HG02938 (cell line): ENCODE measurements around the gene IPO5.
"Not testable (repeated sequence)": the region's sequence is repeated elsewhere in the genome, so short reads cannot be mapped to it uniquely, and the experiment has no call there.

Experiments used
- ATAC-seq: cut with Tn5 transposase; IDR thresholded peaks from one replicate; pipeline ENCODE4 v1.9.1; 2021; ENCODE audit warnings: mild to moderate bottlenecking, moderate library complexity; ENCODE audit not compliant: unreplicated experiment

Gene IPO5

GRCh38 chr13:97948041-97948440 lies 5.4 kb upstream of the IPO5 start:
- ATAC-seq = no peak

GRCh38 chr13:97949316-97949715 lies 4.2 kb upstream of the IPO5 start:
- not testable (repeated sequence) for ATAC-seq

DNA sequence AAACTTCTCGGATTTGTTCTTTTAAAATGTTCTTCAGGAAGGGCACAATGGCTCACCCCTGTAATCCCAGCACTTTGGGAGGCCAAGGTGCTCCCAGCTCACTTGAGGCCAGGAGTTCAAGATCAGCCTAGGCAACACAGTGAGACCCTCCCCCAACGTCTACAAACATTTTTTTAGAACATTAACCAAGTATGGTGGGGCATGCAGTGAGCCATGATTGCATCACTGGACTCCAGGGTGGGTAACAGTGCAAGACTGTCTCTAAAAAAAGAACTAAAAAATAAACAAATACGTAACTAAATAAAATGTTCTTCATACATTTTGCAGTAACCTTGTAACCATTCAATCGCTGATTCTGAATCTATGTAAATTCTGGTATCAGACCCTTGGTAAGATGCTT lies 2.1 kb upstream of the IPO5 start:
- no peak for ATAC-seq

- ATAC-seq = peak; percentile 73
Measured at GRCh38 chr13:97952831-97953230, 644 bp upstream of the IPO5 start.

DNA sequence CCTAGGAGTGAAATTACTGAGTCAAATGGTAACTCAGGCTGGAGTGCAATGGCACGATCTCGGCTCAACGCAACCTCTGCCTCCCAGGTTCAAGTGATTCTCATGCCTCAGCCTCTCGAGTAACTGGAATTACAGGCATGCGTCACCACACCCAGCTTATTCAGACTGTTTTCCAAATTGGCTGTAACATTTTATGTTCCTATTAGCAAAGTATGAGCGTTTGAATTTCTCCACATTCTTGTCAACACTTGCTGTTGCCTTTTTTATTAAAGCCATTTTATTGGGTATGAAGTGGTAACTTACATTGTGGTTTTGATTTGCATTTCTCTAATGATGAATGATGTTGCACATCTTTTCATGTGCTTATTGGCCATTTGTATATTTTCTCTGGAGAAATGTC lies 7.9 kb downstream of the IPO5 start:
- ATAC-seq = no peak

GRCh38 chr13:97962887-97963286 lies 9.4 kb downstream of the IPO5 start:
- no peak for ATAC-seq

- no peak for ATAC-seq
Measured at GRCh38 chr13:97967226-97967625, 13.8 kb downstream of the IPO5 start.

DNA sequence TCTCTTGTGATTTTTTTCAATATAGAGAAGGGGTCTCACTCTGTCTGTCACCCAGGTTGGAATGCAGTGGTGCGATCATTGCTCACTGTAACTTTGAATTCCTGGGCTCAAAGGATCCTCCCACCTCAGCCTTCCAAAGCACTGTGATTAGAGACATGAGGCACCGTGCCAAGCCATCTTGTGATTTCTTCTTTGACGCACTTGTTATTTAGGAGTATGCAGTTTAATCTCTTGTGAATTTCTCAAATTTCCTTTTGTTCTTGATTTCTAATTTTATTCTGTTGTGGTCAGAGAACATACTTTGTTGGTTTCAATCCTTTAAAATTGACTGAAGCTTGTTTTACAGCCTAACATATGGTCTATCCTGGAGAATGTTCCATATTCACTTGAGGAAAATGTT lies 14.5 kb downstream of the IPO5 start:
- ATAC-seq = no peak

DNA sequence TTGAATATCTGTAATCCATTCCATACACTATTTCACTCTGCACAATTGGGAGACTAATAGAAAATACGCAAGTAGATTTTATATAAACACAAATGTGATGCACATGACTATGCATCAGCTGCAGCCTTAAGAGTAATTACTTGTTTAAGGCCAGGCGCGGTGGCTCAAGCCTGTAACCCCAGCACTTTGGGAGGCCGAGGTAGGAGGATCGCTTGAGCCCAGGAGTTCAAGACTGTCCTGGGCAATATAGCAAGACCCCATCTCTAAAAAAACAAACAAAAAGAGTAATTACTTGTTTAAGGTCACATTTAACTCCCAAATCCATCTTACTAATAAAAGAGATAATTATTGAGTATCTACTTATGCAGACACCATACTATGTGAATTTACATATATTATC lies 18.0 kb downstream of the IPO5 start:
- ATAC-seq = no peak

DNA sequence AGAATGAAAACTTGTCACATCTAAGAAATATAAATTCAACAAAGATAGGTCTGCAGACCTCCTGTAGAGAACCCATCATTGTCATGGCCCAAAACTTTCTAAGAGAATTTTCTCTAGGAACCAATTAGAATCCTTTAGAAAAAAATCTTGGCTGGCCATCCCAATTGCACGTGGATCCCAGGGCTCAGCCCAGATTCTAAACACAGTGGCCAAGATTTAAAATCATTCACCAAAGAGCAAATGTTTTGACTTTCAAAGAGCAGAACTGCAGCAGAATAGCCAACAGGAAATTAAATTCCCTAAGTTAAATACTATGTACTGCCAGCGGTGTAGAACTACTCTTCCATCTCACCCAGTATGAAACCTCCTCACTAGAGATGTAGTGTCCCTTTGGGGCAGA lies 21.3 kb downstream of the IPO5 start:
- no peak for ATAC-seq

DNA sequence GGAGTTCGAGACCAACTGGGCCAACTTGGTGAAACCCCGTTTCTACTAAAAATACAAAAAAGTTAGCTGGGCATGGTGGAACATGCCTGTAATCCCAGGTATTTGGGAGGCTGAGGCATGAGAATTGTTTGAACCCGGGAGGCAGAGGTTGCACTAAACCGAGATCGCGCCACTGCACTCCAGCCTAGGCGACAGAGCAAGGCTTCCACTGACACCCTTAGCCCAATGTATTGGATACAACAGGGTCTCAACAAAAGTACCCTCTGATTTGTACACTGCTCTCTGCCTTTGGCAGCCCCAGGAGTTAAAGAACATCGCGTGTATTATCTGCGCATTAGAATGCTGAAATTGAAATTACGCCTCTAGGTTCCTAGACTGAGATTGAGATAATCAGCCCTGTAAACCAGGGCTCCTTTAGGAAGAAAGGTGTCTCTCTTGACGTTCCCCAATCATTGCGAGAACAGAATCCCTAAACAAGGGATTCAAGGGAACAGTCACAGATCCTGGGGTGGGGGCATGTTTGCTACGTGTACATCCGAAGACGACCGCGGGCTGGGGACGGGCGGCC lies 21.9 kb downstream of the IPO5 start:
- peak; percentile 5 for ATAC-seq

DNA sequence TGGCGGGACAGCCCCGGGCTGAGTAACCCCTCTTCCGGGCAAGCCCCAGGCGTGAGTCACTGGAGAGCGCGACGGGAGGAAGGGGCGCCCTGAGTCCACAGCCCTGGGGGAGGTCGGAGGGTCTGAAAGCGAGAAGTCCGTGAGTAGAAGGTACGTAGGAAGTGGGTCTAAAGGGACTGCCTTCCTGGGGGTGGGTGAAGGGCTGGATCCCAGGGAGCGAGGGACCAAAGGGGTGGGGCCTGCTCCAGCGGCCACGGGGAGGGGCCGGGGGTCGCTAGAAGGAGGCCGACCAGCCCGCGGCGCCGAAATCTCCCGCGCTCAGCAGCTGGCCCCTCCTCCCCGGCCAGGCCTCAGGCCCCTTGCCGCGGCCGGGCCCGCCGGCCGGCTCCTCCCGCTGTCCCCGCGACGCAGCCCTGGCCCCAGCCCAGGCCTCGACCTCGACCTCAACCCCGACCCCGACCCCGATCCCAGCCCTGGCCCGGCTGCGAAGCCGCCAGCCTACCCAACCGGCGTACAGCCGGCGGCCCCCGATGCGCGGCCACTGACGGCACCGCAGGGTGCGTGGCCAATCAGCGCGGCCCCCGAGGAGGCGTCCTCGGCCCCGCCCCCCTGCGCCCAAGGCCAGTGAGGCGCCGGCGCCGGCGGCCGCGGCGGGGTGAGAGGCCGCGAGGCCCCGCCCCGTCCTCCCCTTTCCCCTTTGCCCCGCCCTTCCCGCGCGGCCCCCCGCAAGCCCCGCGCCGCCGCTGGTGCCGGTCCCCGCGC lies 22.6 kb downstream of the IPO5 start:
- peak; percentile 77 for ATAC-seq

DNA sequence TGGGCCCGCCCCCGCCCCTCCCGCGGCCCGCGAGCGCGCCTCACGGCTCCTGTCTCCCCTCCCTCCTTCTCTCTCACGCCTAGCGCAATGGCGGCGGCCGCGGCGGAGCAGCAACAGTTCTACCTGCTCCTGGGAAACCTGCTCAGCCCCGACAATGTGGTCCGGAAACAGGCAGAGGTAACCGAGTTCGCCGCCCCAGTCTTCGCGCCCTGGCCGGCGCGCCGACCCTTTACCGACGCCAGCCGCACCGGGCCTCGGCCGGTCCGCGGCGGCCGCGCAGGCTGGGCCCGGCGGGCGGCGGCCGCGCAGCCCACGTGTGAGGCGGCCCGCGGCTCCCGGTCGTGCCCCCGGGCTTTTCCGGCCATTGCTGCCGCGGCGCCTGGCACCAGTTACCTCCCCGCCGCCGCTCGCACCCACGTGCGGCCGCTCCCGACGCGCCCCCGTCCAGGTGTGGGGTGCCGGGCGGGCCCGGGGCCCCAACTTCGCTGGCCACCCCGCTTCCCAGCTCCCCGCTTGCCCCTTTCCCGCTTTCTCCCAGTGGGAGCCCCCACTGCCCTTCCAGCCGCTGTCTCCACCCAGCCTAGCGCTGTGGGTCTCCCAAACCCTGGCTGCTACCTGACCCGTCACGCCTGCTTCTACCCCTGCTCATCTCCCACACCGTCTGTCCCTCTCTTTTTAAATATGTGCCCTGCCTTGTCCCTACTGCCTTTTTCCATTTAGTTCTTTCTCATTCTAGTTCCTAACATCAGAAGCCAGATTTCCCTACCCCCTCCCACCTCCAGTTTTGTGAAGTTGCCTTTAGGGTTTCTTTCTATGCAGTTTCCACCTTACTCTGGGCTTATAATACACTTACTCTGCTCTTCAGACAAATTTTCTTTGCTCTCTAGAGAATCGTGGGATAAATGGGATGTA lies 23.4 kb downstream of the IPO5 start:
- ATAC-seq = peak; percentile 42

DNA sequence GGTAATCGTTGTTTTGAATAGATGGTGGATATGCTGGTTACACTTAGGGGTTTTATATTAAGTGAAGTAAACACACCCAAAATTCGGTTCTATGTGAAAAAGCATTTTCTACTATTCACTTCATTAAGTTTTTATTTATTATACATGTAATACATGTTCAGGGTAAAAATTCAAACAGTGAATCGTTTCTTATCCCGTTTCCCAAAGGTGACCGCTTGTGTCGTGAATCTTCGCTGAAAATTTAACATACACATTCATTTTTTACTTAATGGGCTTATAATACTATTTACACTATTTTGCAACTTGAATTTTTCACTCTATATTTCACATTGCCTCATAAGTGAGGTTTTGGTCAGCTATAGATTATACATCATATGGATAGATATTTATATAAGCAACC lies 24.5 kb downstream of the IPO5 start:
- no peak for ATAC-seq

DNA sequence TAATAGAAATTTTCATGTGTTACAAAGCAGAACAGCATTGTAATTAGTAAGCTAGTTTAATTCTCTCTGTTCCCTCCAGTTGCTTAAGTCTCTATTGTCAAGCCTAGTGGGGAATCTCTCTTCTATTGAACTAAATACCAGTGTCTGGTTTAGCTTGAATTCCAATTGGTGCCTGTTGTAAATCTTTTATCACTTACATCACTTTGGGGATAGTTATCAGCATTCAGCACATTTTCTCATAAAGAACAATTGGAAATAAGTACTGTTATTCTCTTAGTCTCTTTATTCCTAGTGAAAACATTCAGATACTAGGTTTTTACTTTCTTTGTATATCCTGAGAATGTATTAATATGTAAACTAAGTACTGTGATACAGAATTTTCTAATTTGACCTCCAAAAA lies 25.2 kb downstream of the IPO5 start:
- no peak for ATAC-seq

- no peak for ATAC-seq
Measured at GRCh38 chr13:97979051-97979450, 25.6 kb downstream of the IPO5 start.

DNA sequence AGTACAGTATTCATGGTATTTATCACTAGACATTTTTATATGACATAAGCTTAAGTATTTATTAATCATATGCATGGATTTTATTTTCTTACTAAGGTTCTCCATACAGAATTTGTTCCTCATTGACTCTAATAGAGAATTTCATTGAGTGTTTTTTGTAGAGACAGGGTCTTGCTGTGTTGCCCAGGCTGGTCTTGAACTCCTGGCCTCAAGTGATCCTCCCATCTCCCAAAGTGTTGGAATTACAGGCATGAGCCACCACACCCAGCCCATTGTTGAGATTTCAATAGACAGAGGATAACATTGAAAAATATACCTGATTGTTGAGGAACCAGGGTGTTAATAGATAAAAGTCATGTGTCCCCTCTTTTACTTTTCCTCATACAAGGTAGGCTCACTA lies 26.1 kb downstream of the IPO5 start:
- no peak for ATAC-seq

- ATAC-seq = no peak
Measured at GRCh38 chr13:97982286-97982685, 28.8 kb downstream of the IPO5 start.

DNA sequence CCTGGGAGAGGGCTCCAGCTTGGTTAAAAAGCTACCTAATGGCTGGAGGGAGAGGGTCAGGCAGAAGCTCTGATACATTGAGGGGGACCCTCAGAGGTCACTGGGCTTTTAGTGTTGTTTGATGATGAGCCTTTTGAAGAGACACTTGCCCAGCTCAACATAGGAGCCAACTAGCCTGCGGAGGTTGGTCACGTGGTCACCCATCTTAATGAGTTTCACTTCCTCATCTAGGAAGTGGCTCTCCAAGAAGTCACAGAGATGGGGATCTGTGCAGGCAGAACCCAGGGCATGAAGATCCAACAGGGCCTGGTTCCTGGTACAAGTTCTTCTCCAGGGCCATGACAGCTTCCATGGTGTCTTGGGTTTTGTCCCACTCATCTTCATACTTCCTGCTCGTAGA lies 33.4 kb downstream of the IPO5 start:
- ATAC-seq = peak; percentile 70

DNA sequence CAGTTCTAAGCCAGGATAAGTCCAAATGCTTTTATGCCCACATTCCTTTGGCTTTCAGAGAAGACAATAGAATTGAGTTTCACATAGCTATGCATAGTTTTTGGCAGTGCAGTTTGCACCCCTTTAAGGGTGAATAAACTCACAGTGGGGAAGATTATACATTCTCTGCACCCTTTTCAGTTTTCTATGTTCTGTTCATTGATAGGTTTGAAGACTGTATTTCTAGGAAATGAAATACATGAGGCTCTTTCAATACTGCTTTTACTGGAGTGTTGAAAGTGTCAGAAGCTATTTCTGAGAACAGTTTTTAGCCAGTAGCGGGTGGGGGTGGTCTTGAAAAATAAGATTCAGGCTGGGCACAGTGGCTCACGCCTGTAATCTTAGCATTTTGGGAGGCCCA lies 46.2 kb downstream of the IPO5 start:
- ATAC-seq = no peak

- no peak for ATAC-seq
Measured at GRCh38 chr13:98004107-98004506, 50.6 kb downstream of the IPO5 start.

GRCh38 chr13:98004997-98005396 lies 51.5 kb downstream of the IPO5 start:
- not testable (repeated sequence) for ATAC-seq
